ENCODE measurements around the gene MSL3B.

The MSL3B gene

GRCh38 chr2:233832414-233832813, 35.8 kb downstream of the MSL3B start:
- no peak for DNase-seq

- DNase-seq: no peak
These were observed 36.3 kb downstream of the MSL3B start for GRCh38 chr2:233831861-233832260.

GRCh38 chr2:233831011-233831721, 37.0 kb downstream of the MSL3B start:
- DNase-seq: no peak

GRCh38 chr2:233830111-233830802, 37.9 kb downstream of the MSL3B start:
- no peak for DNase-seq

GRCh38 chr2:233829193-233830110, 38.7 kb downstream of the MSL3B start:
- DNase-seq: no peak

- DNase-seq: no peak
These were observed 39.5 kb downstream of the MSL3B start for GRCh38 chr2:233828546-233829192.

GRCh38 chr2:233824373-233824772, 43.8 kb downstream of the MSL3B start:
- no peak for DNase-seq

- DNase-seq: no peak
These were observed 44.5 kb downstream of the MSL3B start for GRCh38 chr2:233823731-233824121.

GRCh38 chr2:233822781-233823730, 45.1 kb downstream of the MSL3B start:
- no peak for DNase-seq

- no peak for DNase-seq
These were observed 46.0 kb downstream of the MSL3B start for GRCh38 chr2:233822101-233822771.

GRCh38 chr2:233821709-233822100, 46.5 kb downstream of the MSL3B start:
- no peak for DNase-seq

- no peak for DNase-seq
These were observed 47.0 kb downstream of the MSL3B start for GRCh38 chr2:233821196-233821595.

- DNase-seq: no peak
These were observed 47.4 kb downstream of the MSL3B start for GRCh38 chr2:233820774-233821105.

GRCh38 chr2:233819884-233820773, 48.1 kb downstream of the MSL3B start:
- DNase-seq: no peak

- DNase-seq: no peak
These were observed 49.3 kb downstream of the MSL3B start for GRCh38 chr2:233818639-233819621.

GRCh38 chr2:233817995-233818638, 50.1 kb downstream of the MSL3B start:
- no peak for DNase-seq

GRCh38 chr2:233817361-233817911, 50.8 kb downstream of the MSL3B start:
- DNase-seq: no peak

GRCh38 chr2:233816771-233817170, 51.4 kb downstream of the MSL3B start:
- DNase-seq: no peak

Measured in activated CD4-positive, alpha-beta T cell treated with anti-CD3 and anti-CD28 coated beads, Interleukin-10, Interleukin-2, amounts not matched to agents 100 ng/mL and 50 ng/mL, durations not matched to agents 16 hours and 8 hours (primary cell).